ENCODE measurements around the gene C9orf72.

Gene C9orf72

GRCh38 chr9:27540502-27540901 lies 32.8 kb downstream of the C9orf72 start:
- in situ Hi-C loops (cut with MboI; ENCODE audit: low sequenced_read_pairs): loop anchor here (25.0 kb wide), 1 partner anchor 203 kb away; no protein-coding TSS in a partner anchor

GRCh38 chr9:27539479-27540441 lies 33.5 kb downstream of the C9orf72 start:
- in situ Hi-C loops (cut with MboI; ENCODE audit: low sequenced_read_pairs): loop anchor here (25.0 kb wide), 1 partner anchor 202 kb away; no protein-coding TSS in a partner anchor

GRCh38 chr9:27538647-27539046 lies 34.6 kb downstream of the C9orf72 start:
- in situ Hi-C loops (cut with MboI; ENCODE audit: low sequenced_read_pairs): loop anchor here (25.0 kb wide), 1 partner anchor 201 kb away; no protein-coding TSS in a partner anchor

- in situ Hi-C loops (cut with MboI; ENCODE audit: low sequenced_read_pairs): loop anchor here (25.0 kb wide), 1 partner anchor 200 kb away; no protein-coding TSS in a partner anchor
These were observed 35.5 kb downstream of the C9orf72 start for GRCh38 chr9:27537756-27538155.

GRCh38 chr9:27537027-27537435 lies 36.2 kb downstream of the C9orf72 start:
- in situ Hi-C loops (cut with MboI; ENCODE audit: low sequenced_read_pairs): loop anchor here (25.0 kb wide), 1 partner anchor 200 kb away; no protein-coding TSS in a partner anchor

- in situ Hi-C loops (cut with MboI; ENCODE audit: low sequenced_read_pairs): loop anchor here (25.0 kb wide), 1 partner anchor 199 kb away; no protein-coding TSS in a partner anchor
These were observed 37.1 kb downstream of the C9orf72 start for GRCh38 chr9:27536168-27536567.

GRCh38 chr9:27535701-27536118 lies 37.6 kb downstream of the C9orf72 start:
- in situ Hi-C loops (cut with MboI; ENCODE audit: low sequenced_read_pairs): loop anchor here (25.0 kb wide), 1 partner anchor 198 kb away; no protein-coding TSS in a partner anchor

GRCh38 chr9:27534658-27535209 lies 38.5 kb downstream of the C9orf72 start:
- in situ Hi-C loops (cut with MboI; ENCODE audit: low sequenced_read_pairs): loop anchor here (25.0 kb wide), 1 partner anchor 197 kb away; no protein-coding TSS in a partner anchor

GRCh38 chr9:27534131-27534530 lies 39.1 kb downstream of the C9orf72 start:
- in situ Hi-C loops (cut with MboI; ENCODE audit: low sequenced_read_pairs): loop anchor here (25.0 kb wide), 1 partner anchor 197 kb away; no protein-coding TSS in a partner anchor

GRCh38 chr9:27533311-27533710 lies 40.0 kb downstream of the C9orf72 start:
- in situ Hi-C loops (cut with MboI; ENCODE audit: low sequenced_read_pairs): loop anchor here (25.0 kb wide), 1 partner anchor 196 kb away; no protein-coding TSS in a partner anchor

- in situ Hi-C loops (cut with MboI; ENCODE audit: low sequenced_read_pairs): loop anchor here (25.0 kb wide), 1 partner anchor 195 kb away; no protein-coding TSS in a partner anchor
These were observed 41.2 kb downstream of the C9orf72 start for GRCh38 chr9:27532046-27532445.

GRCh38 chr9:27530915-27531755 lies 42.1 kb downstream of the C9orf72 start:
- in situ Hi-C loops (cut with MboI; ENCODE audit: low sequenced_read_pairs): loop anchor here (25.0 kb wide), 1 partner anchor 194 kb away; no protein-coding TSS in a partner anchor

GRCh38 chr9:27529316-27530278 lies 43.7 kb downstream of the C9orf72 start, which contains the start of gene MOB3B:
MOB3B (minus strand) TSS chr9:27529814; CDS start chr9:27455550, 74,264 bp downstream.
- in situ Hi-C loops (cut with MboI; ENCODE audit: low sequenced_read_pairs): loop anchor here (25.0 kb wide), 1 partner anchor 192 kb away; no protein-coding TSS in a partner anchor

- in situ Hi-C loops (cut with MboI; ENCODE audit: low sequenced_read_pairs): loop anchor here (25.0 kb wide), 1 partner anchor 192 kb away; no protein-coding TSS in a partner anchor
These were observed 44.4 kb downstream of the C9orf72 start for GRCh38 chr9:27528886-27529315.

- in situ Hi-C loops (cut with MboI; ENCODE audit: low sequenced_read_pairs): loop anchor here (25.0 kb wide), 1 partner anchor 191 kb away; no protein-coding TSS in a partner anchor
These were observed 45.0 kb downstream of the C9orf72 start for GRCh38 chr9:27528076-27528885.

- in situ Hi-C loops (cut with MboI; ENCODE audit: low sequenced_read_pairs): loop anchor here (25.0 kb wide), 1 partner anchor 190 kb away; no protein-coding TSS in a partner anchor
These were observed 45.6 kb downstream of the C9orf72 start for GRCh38 chr9:27527702-27528075.

GRCh38 chr9:27524236-27524635 lies 49.0 kb downstream of the C9orf72 start, which contains the start of gene IFNK:
IFNK (plus strand) TSS chr9:27524290; CDS start chr9:27524337, 47 bp downstream.
- in situ Hi-C loops (cut with MboI; ENCODE audit: low sequenced_read_pairs): no loop called here

GRCh38 chr9:27523141-27523540 lies 50.1 kb downstream of the C9orf72 start:
- in situ Hi-C loops (cut with MboI; ENCODE audit: low sequenced_read_pairs): no loop called here
